ENCODE measurements around the gene RHOH. TPM values are rescaled to one million over a fixed set of nuclear protein-coding genes. Genes with fewer than 3 reads are reported as not detected.

The RHOH gene
- total and polyA plus RNA-seq, 3 experiments from 2014 or later = 148 to 262 (median 148) TPM

- Histone ChIP-seq H3K27me3 (ENCODE audit: insufficient read depth, low read length, poor library complexity, severe bottlenecking) (no peaks in the 10 kb centered on the region), H3K4me3 (ENCODE audit: low read length) (no peak overlapping the region), H3K27ac (ENCODE audit: low read depth, low read length) (no peak overlapping the region), H3K36me3 (ENCODE audit: insufficient read depth, low read length) (no peaks in the 10 kb centered on the region), H3K4me1 (ENCODE audit: insufficient read depth, low read length) (peaks cover 76% of the 10 kb centered on the region), H3K9me3 (ENCODE audit: low read length) (no peaks in the 10 kb centered on the region)
- Mint-ChIP-seq H3K36me3 (no peaks in the 10 kb centered on the region), H3K9me3 (no peaks in the 10 kb centered on the region), H3K4me3 (peak overlapping the region in 2 of 7 donors; percentile 17 to 65), H3K27ac (peak overlapping the region in 5 of 8 donors; percentile 13 to 94 (median 66)), H3K27me3 (no peaks in the 10 kb centered on the region), H3K4me1 (peaks cover 38 to 79% (median 40%) of the 10 kb centered on the region in 3 donors)
- ChIA-PET CTCF (interaction anchor here (1.0 to 4.6 kb wide), 9 partner anchors 8 to 80 kb away, joined by 3 to 14 read pairs (median 5); no protein-coding TSS in a partner anchor), POLR2A (interaction anchor here (0.6 to 1.0 kb wide), 4 partner anchors 9 to 101 kb away, joined by 3 to 5 read pairs (median 3); no protein-coding TSS in a partner anchor)
- no peak for DNase-seq
Observed at GRCh38 chr4:40256817-40257216, 60.0 kb downstream of the RHOH start.

DNA sequence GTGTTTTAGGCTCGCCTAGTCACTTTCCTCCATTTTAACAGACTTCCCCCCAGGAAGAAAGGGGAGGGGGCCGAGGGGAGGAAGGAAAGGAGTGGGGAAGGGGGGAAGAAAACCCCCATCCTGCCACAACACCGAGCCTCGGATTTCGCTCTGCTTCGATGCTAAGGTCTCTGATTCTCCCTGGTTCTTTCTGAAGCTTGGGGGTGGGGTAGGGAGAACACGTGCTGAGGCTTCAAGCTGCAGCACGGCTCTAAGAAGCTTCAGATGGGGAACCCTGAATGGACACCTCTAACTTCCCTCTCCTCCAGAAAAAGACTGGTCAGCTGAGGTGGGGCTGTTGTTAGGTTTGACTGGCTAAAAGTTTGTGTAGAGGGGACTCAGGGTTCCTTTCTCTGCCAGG is 61.8 kb downstream of the RHOH start:
- peak overlapping the region; percentile 3 to 88 (median 55) for H3K27ac Mint-ChIP-seq
- peak in 1 of 5 donors; percentile 51 for DNase-seq
- Histone ChIP-seq H3K27ac (ENCODE audit: low read depth, low read length) (no peak overlapping the region), H3K4me3 (ENCODE audit: low read length) (peak overlapping the region; percentile 7), H3K27me3 (ENCODE audit: insufficient read depth, low read length, poor library complexity, severe bottlenecking) (no peaks in the 10 kb centered on the region), H3K9me3 (ENCODE audit: low read length) (no peaks in the 10 kb centered on the region), H3K4me1 (ENCODE audit: insufficient read depth, low read length) (peaks cover 83% of the 10 kb centered on the region), H3K36me3 (ENCODE audit: insufficient read depth, low read length) (no peaks in the 10 kb centered on the region)
- H3K9me3 Mint-ChIP-seq = no peaks in the 10 kb centered on the region
- H3K4me1 Mint-ChIP-seq = peaks cover 35 to 75% (median 44%) of the 10 kb centered on the region in 3 donors
- H3K4me3 Mint-ChIP-seq = peak overlapping the region in 2 of 7 donors; percentile 15 to 32
- H3K36me3 Mint-ChIP-seq = no peaks in the 10 kb centered on the region
- ChIA-PET CTCF (interaction anchor here (1.1 to 2.2 kb wide), 7 partner anchors 26 to 109 kb away, joined by 3 to 12 read pairs (median 5); no protein-coding TSS in a partner anchor), POLR2A (interaction anchor here (0.7 kb wide), 2 partner anchors 17 to 26 kb away, joined by 3 read pairs; no protein-coding TSS in a partner anchor)
- no peaks in the 10 kb centered on the region for H3K27me3 Mint-ChIP-seq

- peak overlapping the region in 6 of 8 donors; percentile 0 to 42 (median 28) for H3K27ac Mint-ChIP-seq
- H3K4me1 Mint-ChIP-seq = peaks cover 37 to 74% (median 44%) of the 10 kb centered on the region in 3 donors
Observed at GRCh38 chr4:40261231-40262076, 64.6 kb downstream of the RHOH start.

GRCh38 chr4:40262077-40262528 is 65.3 kb downstream of the RHOH start:
- Histone ChIP-seq H3K27ac (ENCODE audit: low read depth, low read length) (no peak overlapping the region), H3K27me3 (ENCODE audit: insufficient read depth, low read length, poor library complexity, severe bottlenecking) (no peaks in the 10 kb centered on the region), H3K36me3 (ENCODE audit: insufficient read depth, low read length) (no peaks in the 10 kb centered on the region), H3K4me1 (ENCODE audit: insufficient read depth, low read length) (peaks cover 81% of the 10 kb centered on the region), H3K4me3 (ENCODE audit: low read length) (no peak overlapping the region), H3K9me3 (ENCODE audit: low read length) (no peaks in the 10 kb centered on the region)
- CTCF ChIA-PET = no interaction called here
- peak overlapping the region in 2 of 8 donors; percentile 34 to 42 for H3K27ac Mint-ChIP-seq
- POLR2A ChIA-PET = no interaction called here
- no peak for DNase-seq
- no peaks in the 10 kb centered on the region for H3K27me3 Mint-ChIP-seq
- H3K9me3 Mint-ChIP-seq = no peaks in the 10 kb centered on the region
- no peak overlapping the region for H3K4me3 Mint-ChIP-seq
- H3K36me3 Mint-ChIP-seq = no peaks in the 10 kb centered on the region
- H3K4me1 Mint-ChIP-seq = peaks cover 37 to 74% (median 44%) of the 10 kb centered on the region in 3 donors

More at GRCh38 chr4:40261231-40262076, 64.6 kb downstream of the RHOH start:
- Mint-ChIP-seq H3K4me3 (no peak overlapping the region), H3K9me3 (no peaks in the 10 kb centered on the region), H3K27me3 (no peaks in the 10 kb centered on the region), H3K36me3 (no peaks in the 10 kb centered on the region)
- H3K27me3 ChIP-seq (ENCODE audit: insufficient read depth, low read length, poor library complexity, severe bottlenecking) = no peaks in the 10 kb centered on the region
- no peaks in the 10 kb centered on the region for H3K9me3 ChIP-seq (ENCODE audit: low read length)
- ChIA-PET CTCF (interaction anchor here (0.6 to 1.0 kb wide), 2 partner anchors 41 to 205 kb away, joined by 3 read pairs; partner anchors contain the start of gene N4BP2), POLR2A (no interaction called here)
- peaks cover 81% of the 10 kb centered on the region for H3K4me1 ChIP-seq (ENCODE audit: insufficient read depth, low read length)
- H3K36me3 ChIP-seq (ENCODE audit: insufficient read depth, low read length) = no peaks in the 10 kb centered on the region
- H3K27ac ChIP-seq (ENCODE audit: low read depth, low read length) = no peak overlapping the region
- no peak for DNase-seq
- H3K4me3 ChIP-seq (ENCODE audit: low read length) = no peak overlapping the region

- no peaks in the 10 kb centered on the region for H3K9me3 ChIP-seq (ENCODE audit: low read length)
- H3K27ac Mint-ChIP-seq = peak overlapping the region in 3 of 8 donors; percentile 17 to 77 (median 30)
- H3K27me3 Mint-ChIP-seq = no peaks in the 10 kb centered on the region
- no peaks in the 10 kb centered on the region for H3K9me3 Mint-ChIP-seq
- H3K27me3 ChIP-seq (ENCODE audit: insufficient read depth, low read length, poor library complexity, severe bottlenecking) = no peaks in the 10 kb centered on the region
- peaks cover 41 to 75% (median 50%) of the 10 kb centered on the region in 3 donors for H3K4me1 Mint-ChIP-seq
- DNase-seq = no peak
- no peak overlapping the region for H3K4me3 ChIP-seq (ENCODE audit: low read length)
- no peaks in the 10 kb centered on the region for H3K36me3 Mint-ChIP-seq
- no peak overlapping the region for H3K27ac ChIP-seq (ENCODE audit: low read depth, low read length)
- H3K4me3 Mint-ChIP-seq = no peak overlapping the region
- H3K4me1 ChIP-seq (ENCODE audit: insufficient read depth, low read length) = peaks cover 80% of the 10 kb centered on the region
- POLR2A ChIA-PET = interaction anchor here (0.6 to 0.7 kb wide), 2 partner anchors 18 to 170 kb away, joined by 6 to 10 read pairs; no protein-coding TSS in a partner anchor
- H3K36me3 ChIP-seq (ENCODE audit: insufficient read depth, low read length) = no peaks in the 10 kb centered on the region
- CTCF ChIA-PET = interaction anchor here (0.9 to 1.3 kb wide), 3 partner anchors 9 to 54 kb away, joined by 3 to 4 read pairs (median 4); no protein-coding TSS in a partner anchor
Observed at GRCh38 chr4:40262861-40263260, 66.0 kb downstream of the RHOH start.

- Mint-ChIP-seq H3K4me1 (peaks cover 41 to 75% (median 53%) of the 10 kb centered on the region in 3 donors), H3K27ac (peak overlapping the region in 7 of 8 donors; percentile 37 to 98 (median 95)), H3K4me3 (peak overlapping the region in 3 of 7 donors; percentile 14 to 81 (median 29)), H3K9me3 (no peaks in the 10 kb centered on the region), H3K36me3 (no peaks in the 10 kb centered on the region), H3K27me3 (no peaks in the 10 kb centered on the region)
- CTCF ChIA-PET = interaction anchor here (1.2 to 2.1 kb wide), 8 partner anchors 10 to 64 kb away, joined by 3 to 13 read pairs (median 4); no protein-coding TSS in a partner anchor
- no peaks in the 10 kb centered on the region for H3K27me3 ChIP-seq (ENCODE audit: insufficient read depth, low read length, poor library complexity, severe bottlenecking)
- H3K9me3 ChIP-seq (ENCODE audit: low read length) = no peaks in the 10 kb centered on the region
- H3K4me1 ChIP-seq (ENCODE audit: insufficient read depth, low read length) = peaks cover 67% of the 10 kb centered on the region
- no peak for DNase-seq
- POLR2A ChIA-PET = interaction anchor here (0.7 to 1.5 kb wide), 6 partner anchors 12 to 70 kb away, joined by 3 to 6 read pairs (median 4); partner anchors contain the start of gene RHOH
- no peaks in the 10 kb centered on the region for H3K36me3 ChIP-seq (ENCODE audit: insufficient read depth, low read length)
- H3K4me3 ChIP-seq (ENCODE audit: low read length) = no peak overlapping the region
- no peak overlapping the region for H3K27ac ChIP-seq (ENCODE audit: low read depth, low read length)
Observed at GRCh38 chr4:40264497-40264896, 67.7 kb downstream of the RHOH start.

DNA sequence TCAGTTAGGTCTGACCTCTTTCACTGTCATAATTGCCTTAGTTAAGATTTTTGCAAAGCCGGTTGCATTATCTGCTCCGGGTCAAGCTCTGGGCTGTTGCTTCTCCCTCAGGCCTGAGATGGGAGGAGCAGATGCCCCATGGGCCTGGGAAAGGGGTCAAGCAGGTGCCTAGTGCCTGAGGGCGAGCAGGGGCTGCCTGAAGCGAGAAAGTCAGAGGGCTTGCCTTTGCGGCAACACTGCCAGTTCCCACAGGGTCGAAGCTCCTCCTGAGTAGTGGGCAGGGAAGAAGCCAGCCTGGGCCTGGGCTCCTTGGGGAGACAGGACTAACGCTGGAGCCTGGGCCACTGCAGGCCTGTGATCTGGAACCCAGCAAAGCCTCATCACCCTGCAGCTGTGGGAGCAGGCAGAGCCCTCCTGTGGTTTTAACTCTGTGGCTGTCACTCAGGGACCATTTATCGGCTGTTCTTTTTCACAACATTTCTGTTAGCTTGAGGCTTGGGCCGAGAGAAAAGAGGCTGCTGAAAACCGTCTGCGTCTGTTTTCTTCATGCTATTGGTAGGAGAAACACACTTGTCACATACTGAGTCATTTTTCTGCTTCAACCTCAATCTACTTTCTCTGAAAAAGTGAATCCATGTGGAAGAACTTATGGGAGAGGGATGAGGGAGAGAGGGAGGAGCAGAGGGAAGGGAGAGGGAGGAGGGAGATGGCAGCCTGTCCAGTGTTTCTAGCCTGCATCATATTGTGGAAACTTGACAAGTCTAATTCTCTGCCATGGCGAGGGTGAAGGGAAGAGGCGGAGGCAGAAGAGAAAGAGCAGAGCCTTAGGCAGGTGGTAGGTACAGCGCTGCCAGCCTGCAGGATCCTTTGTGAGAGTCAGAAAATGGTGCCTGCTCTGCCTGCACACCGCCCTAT is 68.4 kb downstream of the RHOH start:
- Histone ChIP-seq H3K36me3 (ENCODE audit: insufficient read depth, low read length) (no peaks in the 10 kb centered on the region), H3K4me3 (ENCODE audit: low read length) (peak overlapping the region; percentile 55), H3K27ac (ENCODE audit: low read depth, low read length) (peak overlapping the region; percentile 43), H3K9me3 (ENCODE audit: low read length) (no peaks in the 10 kb centered on the region), H3K27me3 (ENCODE audit: insufficient read depth, low read length, poor library complexity, severe bottlenecking) (no peaks in the 10 kb centered on the region), H3K4me1 (ENCODE audit: insufficient read depth, low read length) (peaks cover 61% of the 10 kb centered on the region)
- H3K27ac Mint-ChIP-seq = peak overlapping the region; percentile 81 to 99 (median 97)
- POLR2A ChIA-PET = interaction anchor here (0.6 to 1.5 kb wide), 10 partner anchors 8 to 70 kb away, joined by 3 to 6 read pairs (median 4); partner anchors contain the start of gene RHOH
- no peaks in the 10 kb centered on the region for H3K36me3 Mint-ChIP-seq
- CTCF ChIA-PET = interaction anchor here (0.8 to 2.6 kb wide), 16 partner anchors 9 to 95 kb away, joined by 3 to 13 read pairs (median 4); no protein-coding TSS in a partner anchor
- H3K4me3 Mint-ChIP-seq = peak overlapping the region; percentile 75 to 90 (median 81)
- no peaks in the 10 kb centered on the region for H3K27me3 Mint-ChIP-seq
- H3K4me1 Mint-ChIP-seq = peaks cover 41 to 76% (median 53%) of the 10 kb centered on the region in 3 donors
- DNase-seq = peak; percentile 37 to 86 (median 67)
- H3K9me3 Mint-ChIP-seq = no peaks in the 10 kb centered on the region

All from CD8-positive, alpha-beta memory T cell (primary cell).